Measurements from ENCODE around the gene RDH14.

The RDH14 gene

GRCh38 chr2:18520451-18521425, 39.7 kb downstream of the RDH14 start:
- peak; percentile 83 for DNase-seq (ENCODE audit: low spot score)

GRCh38 chr2:18519914-18520450, 40.5 kb downstream of the RDH14 start:
- DNase-seq (ENCODE audit: low spot score), result no peak

GRCh38 chr2:18518116-18519111, 42.0 kb downstream of the RDH14 start:
- peak; percentile 52 for DNase-seq (ENCODE audit: low spot score)

- no peak for DNase-seq (ENCODE audit: low spot score)
Measured at GRCh38 chr2:18517386-18517785, 43.1 kb downstream of the RDH14 start.

- peak; percentile 53 for DNase-seq (ENCODE audit: low spot score)
Measured at GRCh38 chr2:18516112-18516511, 44.3 kb downstream of the RDH14 start.

- DNase-seq (ENCODE audit: low spot score), result no peak
Measured at GRCh38 chr2:18514526-18515461, 45.7 kb downstream of the RDH14 start.

- DNase-seq (ENCODE audit: low spot score), result no peak
Measured at GRCh38 chr2:18510775-18511174, 49.7 kb downstream of the RDH14 start.

- no peak for DNase-seq (ENCODE audit: low spot score)
Measured at GRCh38 chr2:18506883-18507509, 53.5 kb downstream of the RDH14 start.

GRCh38 chr2:18505703-18506341, 54.6 kb downstream of the RDH14 start:
- no peak for DNase-seq (ENCODE audit: low spot score)
